ENCODE measurements around the gene PIF1. TPM values are rescaled to one million over a fixed set of nuclear protein-coding genes. Genes with fewer than 3 reads are reported as not detected.

The PIF1 gene
- total RNA-seq, 2 experiments from 2014 or later, result 0.22 to 0.27 TPM

DNA sequence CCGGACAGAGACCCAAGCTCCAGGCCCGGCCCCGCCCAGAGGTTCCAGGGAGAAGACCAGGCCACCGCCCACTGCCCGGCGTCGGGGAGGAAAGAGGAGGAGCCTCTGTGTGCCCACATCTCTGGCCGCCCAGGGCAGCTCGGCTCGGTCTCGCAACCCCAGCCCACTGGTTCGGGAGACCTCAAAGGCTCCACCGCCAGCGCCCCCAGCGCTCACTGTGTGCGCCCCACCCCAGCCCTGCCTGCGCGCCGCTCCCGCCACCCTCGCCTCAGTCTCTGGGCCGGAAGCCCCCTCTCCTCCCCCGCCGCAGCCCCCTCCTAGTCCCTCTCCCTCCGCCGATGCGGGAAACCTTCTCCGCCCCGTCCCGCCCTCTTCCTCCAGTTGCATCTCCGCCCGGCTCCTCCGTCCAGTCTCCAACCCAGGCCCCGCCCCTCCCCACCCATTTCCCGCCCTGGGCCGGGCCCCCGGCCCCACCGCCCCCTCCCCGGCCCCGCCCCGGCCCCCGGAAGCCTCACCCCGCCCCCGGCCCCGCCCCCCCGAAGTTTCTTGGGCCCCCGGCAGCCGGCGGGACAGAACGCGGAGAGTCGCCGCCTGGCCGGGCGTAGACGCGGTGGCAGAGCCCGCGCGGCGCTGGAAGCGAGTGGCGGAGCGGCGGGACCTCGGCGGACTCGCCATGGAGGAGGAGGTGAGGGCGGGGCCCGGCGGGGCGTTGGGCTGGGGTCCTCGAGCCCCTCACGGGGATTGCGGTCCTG is 16.1 kb upstream of the PIF1 start, which contains the start of gene PLEKHO2:
TSS of gene PLEKHO2 (plus strand) at position 572 of the 752 bp plus-strand sequence. CDS start at position 674, 102 bp downstream.
- peak within 1 kb of the TSS; percentile 88 for H3K4me3 ChIP-seq (ENCODE audit: low read length)
- no peaks in the 10 kb centered on the region for H3K27me3 ChIP-seq (ENCODE audit: control insufficient read depth in 1 of 2, insufficient read depth in 2 of 2, low read length in 2 of 2)
- DNase-seq (peak; percentile 69 to 97 (median 90)), ATAC-seq (ENCODE audit: poor library complexity) (peak; percentile 79)
- Mint-ChIP-seq H3K4me1 (ENCODE audit: low read depth) (peaks cover 86% of the 10 kb centered on the region), H3K9me3 (no peaks in the 10 kb centered on the region), H3K36me3 (ENCODE audit: low read depth) (peaks cover 28% of the 10 kb centered on the region), H3K27ac (peak within 1 kb of the TSS; percentile 83), H3K27me3 (no peaks in the 10 kb centered on the region), H3K4me3 (peak within 1 kb of the TSS; percentile 96)
- no peaks in the 10 kb centered on the region for H3K9me3 ChIP-seq (ENCODE audit: control insufficient read depth in 1 of 2, insufficient read depth in 1 of 2, low read length in 2 of 2)
- ChIA-PET POLR2A (interaction anchor here (0.7 to 7.5 kb wide), 9 partner anchors 13 to 454 kb away, joined by 3 to 157 read pairs (median 5); partner anchors contain the start of genes PIF1 and TRIP4), CTCF (interaction anchor here (0.5 to 2.1 kb wide), 6 partner anchors 20 to 147 kb away, joined by 3 to 15 read pairs (median 4); no protein-coding TSS in a partner anchor)
- intact Hi-C loops (cut with DNase I, micrococcal nuclease), result loop anchor here (1.0 to 10.0 kb wide), 6 partner anchors 16 to 343 kb away; partner anchors contain the start of genes PIF1 (in 2 of the 2), CLPX (in 1 of the 2) and SPG21 (in 1 of the 2)
- H3K36me3 ChIP-seq (ENCODE audit: insufficient read depth, low read length), result peaks cover 1% of the 10 kb centered on the region
- H3K27ac ChIP-seq (ENCODE audit: low read depth in 1 of 2, low read length in 2 of 2), result peak within 1 kb of the TSS; percentile 77 to 83
- H3K4me1 ChIP-seq (ENCODE audit: insufficient read depth, low read length), result peaks cover 82% of the 10 kb centered on the region
- TF ChIP-seq, protein P1, sequence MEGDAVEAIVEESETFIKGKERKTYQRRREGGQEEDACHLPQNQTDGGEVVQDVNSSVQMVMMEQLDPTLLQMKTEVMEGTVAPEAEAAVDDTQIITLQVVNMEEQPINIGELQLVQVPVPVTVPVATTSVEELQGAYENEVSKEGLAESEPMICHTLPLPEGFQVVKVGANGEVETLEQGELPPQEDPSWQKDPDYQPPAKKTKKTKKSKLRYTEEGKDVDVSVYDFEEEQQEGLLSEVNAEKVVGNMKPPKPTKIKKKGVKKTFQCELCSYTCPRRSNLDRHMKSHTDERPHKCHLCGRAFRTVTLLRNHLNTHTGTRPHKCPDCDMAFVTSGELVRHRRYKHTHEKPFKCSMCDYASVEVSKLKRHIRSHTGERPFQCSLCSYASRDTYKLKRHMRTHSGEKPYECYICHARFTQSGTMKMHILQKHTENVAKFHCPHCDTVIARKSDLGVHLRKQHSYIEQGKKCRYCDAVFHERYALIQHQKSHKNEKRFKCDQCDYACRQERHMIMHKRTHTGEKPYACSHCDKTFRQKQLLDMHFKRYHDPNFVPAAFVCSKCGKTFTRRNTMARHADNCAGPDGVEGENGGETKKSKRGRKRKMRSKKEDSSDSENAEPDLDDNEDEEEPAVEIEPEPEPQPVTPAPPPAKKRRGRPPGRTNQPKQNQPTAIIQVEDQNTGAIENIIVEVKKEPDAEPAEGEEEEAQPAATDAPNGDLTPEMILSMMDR (IDR thresholded peaks at IDR 0.05), result peak; percentile 36

DNA sequence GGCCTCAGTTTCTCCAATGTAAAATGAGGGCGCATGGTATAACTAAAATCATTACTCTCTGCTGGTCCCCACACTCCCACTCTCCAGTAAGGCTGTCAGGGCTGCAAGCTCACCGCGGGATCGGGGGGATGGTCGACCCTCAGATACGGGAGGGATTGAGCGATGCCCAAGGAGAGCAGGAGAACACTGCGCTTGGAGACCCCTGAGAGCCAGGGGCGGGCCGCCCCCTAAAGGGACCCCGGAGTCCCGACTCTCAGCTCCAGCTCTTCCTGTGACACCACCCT is 15.6 kb upstream of the PIF1 start:
- intact Hi-C loops (cut with DNase I, micrococcal nuclease), result loop anchor here (1.0 to 10.0 kb wide), 5 partner anchors 16 to 344 kb away; partner anchors contain the start of genes PIF1 (in 2 of the 2), CLPX (in 1 of the 2) and SPG21 (in 1 of the 2)
- ATAC-seq (ENCODE audit: poor library complexity) (no peak), DNase-seq (no peak)
- Mint-ChIP-seq H3K9me3 (no peaks in the 10 kb centered on the region), H3K4me1 (ENCODE audit: low read depth) (peaks cover 88% of the 10 kb centered on the region), H3K36me3 (ENCODE audit: low read depth) (peaks cover 25% of the 10 kb centered on the region), H3K4me3 (peak overlapping the region; percentile 88), H3K27ac (peak overlapping the region; percentile 83), H3K27me3 (no peaks in the 10 kb centered on the region)
- Histone ChIP-seq H3K27ac (ENCODE audit: low read depth in 1 of 2, low read length in 2 of 2) (peak overlapping the region; percentile 77 to 83), H3K27me3 (ENCODE audit: control insufficient read depth in 1 of 2, insufficient read depth in 2 of 2, low read length in 2 of 2) (no peaks in the 10 kb centered on the region), H3K9me3 (ENCODE audit: control insufficient read depth in 1 of 2, insufficient read depth in 1 of 2, low read length in 2 of 2) (no peaks in the 10 kb centered on the region), H3K4me3 (ENCODE audit: low read length) (peak overlapping the region; percentile 71), H3K4me1 (ENCODE audit: insufficient read depth, low read length) (peaks cover 81% of the 10 kb centered on the region), H3K36me3 (ENCODE audit: insufficient read depth, low read length) (no peaks in the 10 kb centered on the region)
- TF ChIP-seq, protein P1 (IDR thresholded peaks at IDR 0.05), result no peak
- ChIA-PET POLR2A (interaction anchor here (0.7 to 7.5 kb wide), 9 partner anchors 13 to 453 kb away, joined by 3 to 157 read pairs (median 5); partner anchors contain the start of genes PIF1 and TRIP4), CTCF (interaction anchor here (0.5 to 2.1 kb wide), 6 partner anchors 20 to 148 kb away, joined by 3 to 15 read pairs (median 4); no protein-coding TSS in a partner anchor)

DNA sequence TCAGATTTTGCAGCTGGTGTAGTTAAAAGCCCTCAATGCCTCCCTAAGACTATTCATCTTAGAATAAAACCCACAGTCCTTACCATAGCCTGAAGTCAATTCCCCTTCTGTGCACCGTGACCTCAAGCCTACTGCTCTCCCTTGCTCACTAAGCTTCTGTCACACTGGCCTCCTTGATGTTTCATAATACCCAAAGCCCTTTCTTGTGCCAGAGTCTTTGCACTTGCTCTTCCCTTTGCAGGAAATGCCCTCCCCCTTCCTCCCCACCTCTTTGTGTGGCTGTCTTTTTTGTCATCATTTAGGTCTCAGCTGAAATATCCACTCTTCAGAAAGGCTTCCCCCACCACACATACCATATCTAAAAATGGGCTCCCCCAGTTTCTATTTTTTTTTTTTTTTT is 12.1 kb upstream of the PIF1 start:
- DNase-seq, result peak in 10 of 14 experiments; percentile 25 to 86 (median 52)
- TF ChIP-seq, protein P1 (IDR thresholded peaks at IDR 0.05), result no peak
- CTCF ChIA-PET, result interaction anchor here (0.7 to 3.2 kb wide), 6 partner anchors 18 to 425 kb away, joined by 3 to 44 read pairs (median 4); no protein-coding TSS in a partner anchor
- no peaks in the 10 kb centered on the region for H3K27me3 ChIP-seq (ENCODE audit: control insufficient read depth in 1 of 2, insufficient read depth in 2 of 2, low read length in 2 of 2)
- Mint-ChIP-seq H3K36me3 (ENCODE audit: low read depth) (peaks cover 4% of the 10 kb centered on the region), H3K9me3 (no peaks in the 10 kb centered on the region), H3K4me3 (peak overlapping the region; percentile 80), H3K4me1 (ENCODE audit: low read depth) (peaks cover 60% of the 10 kb centered on the region), H3K27me3 (no peaks in the 10 kb centered on the region), H3K27ac (peak overlapping the region; percentile 83)
- POLR2A ChIA-PET, result interaction anchor here (0.8 to 7.5 kb wide), 5 partner anchors 11 to 60 kb away, joined by 3 to 157 read pairs (median 6); partner anchors contain the start of gene PIF1
- H3K4me3 ChIP-seq (ENCODE audit: low read length), result no peak overlapping the region
- no peaks in the 10 kb centered on the region for H3K36me3 ChIP-seq (ENCODE audit: insufficient read depth, low read length)
- intact Hi-C loops (cut with DNase I, micrococcal nuclease), result loop anchor here (2.0 to 10.0 kb wide), 2 partner anchors 57 to 467 kb away; partner anchors contain the start of gene RNU5B-1 (in 1 of the 2)
- peaks cover 55% of the 10 kb centered on the region for H3K4me1 ChIP-seq (ENCODE audit: insufficient read depth, low read length)
- peak; percentile 14 for ATAC-seq (ENCODE audit: poor library complexity)
- H3K27ac ChIP-seq (ENCODE audit: low read depth in 1 of 2, low read length in 2 of 2), result no peak overlapping the region
- H3K9me3 ChIP-seq (ENCODE audit: control insufficient read depth in 1 of 2, insufficient read depth in 1 of 2, low read length in 2 of 2), result no peaks in the 10 kb centered on the region
